GM12872 (cell line): ENCODE results near the gene FOXP1.

Source experiments
- TF ChIP-seq, protein P1 (sequence below): IDR thresholded peaks from 3 replicates; pipeline ENCODE4 v1.5.1; 2011; ENCODE audit warnings: low read depth, mild to moderate bottlenecking, low read length, moderate library complexity; ENCODE audit not compliant: insufficient read depth

Gene FOXP1

DNA sequence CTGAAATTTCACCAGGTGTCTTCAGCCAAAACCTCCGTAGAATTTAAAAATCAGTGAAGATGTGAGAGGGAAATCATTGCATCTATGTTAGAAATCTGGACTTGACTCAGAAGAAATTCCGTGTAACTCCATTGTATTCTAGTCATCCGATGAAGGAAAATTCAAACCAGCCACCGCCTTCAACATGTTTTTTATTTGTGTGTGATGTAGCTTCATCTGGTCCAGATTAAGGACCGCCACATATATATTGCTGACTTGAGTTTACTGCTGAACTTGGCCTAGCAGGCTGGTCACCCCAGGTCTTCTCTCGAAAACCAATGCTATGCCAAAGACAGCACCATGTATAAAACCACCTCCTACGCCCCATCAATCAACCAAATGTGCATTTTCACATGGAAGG, 120.9 kb downstream of the FOXP1 start:
- TF ChIP-seq, protein P1, sequence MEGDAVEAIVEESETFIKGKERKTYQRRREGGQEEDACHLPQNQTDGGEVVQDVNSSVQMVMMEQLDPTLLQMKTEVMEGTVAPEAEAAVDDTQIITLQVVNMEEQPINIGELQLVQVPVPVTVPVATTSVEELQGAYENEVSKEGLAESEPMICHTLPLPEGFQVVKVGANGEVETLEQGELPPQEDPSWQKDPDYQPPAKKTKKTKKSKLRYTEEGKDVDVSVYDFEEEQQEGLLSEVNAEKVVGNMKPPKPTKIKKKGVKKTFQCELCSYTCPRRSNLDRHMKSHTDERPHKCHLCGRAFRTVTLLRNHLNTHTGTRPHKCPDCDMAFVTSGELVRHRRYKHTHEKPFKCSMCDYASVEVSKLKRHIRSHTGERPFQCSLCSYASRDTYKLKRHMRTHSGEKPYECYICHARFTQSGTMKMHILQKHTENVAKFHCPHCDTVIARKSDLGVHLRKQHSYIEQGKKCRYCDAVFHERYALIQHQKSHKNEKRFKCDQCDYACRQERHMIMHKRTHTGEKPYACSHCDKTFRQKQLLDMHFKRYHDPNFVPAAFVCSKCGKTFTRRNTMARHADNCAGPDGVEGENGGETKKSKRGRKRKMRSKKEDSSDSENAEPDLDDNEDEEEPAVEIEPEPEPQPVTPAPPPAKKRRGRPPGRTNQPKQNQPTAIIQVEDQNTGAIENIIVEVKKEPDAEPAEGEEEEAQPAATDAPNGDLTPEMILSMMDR = no peak

DNA sequence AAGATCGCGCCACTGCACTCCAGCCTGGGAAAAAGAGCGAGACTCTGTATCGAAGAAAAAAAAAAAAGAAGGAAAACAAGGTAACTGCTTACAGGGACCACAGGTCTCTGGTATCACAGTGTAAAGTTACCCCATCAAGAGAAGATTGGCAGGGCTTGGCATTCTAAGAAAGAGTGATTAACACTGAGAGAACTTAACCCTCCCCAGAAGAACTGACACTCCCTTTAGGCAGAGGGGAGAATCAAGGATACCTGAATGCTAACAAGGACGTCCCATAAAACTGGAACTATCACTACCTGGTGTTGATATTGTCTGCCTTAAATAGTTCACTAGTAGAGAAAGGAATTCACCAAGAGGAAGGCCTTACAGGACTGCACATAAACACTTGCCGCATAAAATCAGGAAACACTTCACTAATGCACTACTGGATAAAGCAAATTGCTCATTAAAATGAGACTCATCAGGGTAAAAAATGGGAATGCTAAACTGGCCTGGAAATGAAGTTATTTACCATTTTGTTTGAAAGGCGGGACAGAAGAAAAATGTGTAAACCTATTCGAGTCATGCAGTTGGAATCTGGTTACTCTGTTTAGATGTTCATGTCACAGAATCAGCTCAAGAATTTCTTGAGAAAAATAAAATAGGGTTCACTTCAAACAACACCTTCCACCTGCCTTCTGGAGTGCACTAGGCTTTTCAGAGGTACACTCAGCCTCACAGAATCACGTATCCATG, 121.6 kb downstream of the FOXP1 start:
- TF ChIP-seq, protein P1 = no peak

DNA sequence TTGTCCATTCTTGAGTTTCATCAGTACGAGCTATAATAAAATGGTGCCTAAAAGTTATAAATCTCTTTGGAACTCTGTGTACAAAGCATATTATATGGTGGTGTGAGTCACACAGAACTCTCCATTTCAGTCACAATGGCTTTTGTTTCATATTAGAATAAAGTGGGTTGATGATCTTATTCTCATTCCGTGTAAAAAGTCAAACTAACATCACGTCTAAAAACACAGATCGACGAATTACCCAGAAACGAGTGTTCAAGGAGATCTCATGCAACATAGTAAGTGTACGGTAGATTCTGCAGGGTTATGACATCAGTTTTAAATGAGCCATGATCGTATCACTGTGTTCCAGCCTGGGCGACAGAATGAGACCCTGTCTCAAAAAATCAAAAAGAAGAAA, 122.4 kb downstream of the FOXP1 start:
- TF ChIP-seq, protein P1 = no peak

DNA sequence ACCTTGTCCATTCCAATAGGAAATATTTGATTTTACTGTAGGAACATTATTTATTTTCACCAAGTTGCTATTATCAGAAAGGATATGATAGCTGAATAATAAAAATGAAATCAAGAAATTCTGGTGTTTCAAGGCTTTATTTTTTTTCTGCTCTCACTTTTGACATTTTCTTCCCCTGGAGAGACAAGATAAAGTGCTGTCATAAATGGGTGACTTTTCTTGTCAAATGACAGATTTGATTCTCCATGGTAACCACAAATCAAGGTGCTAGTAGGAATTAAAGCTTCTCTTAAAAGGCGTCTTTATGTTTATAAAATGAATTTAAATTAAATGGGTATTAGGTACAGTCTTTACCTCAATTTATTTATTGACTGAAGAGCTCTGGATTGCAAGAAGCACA, 124.6 kb downstream of the FOXP1 start:
- TF ChIP-seq, protein P1 = no peak

DNA sequence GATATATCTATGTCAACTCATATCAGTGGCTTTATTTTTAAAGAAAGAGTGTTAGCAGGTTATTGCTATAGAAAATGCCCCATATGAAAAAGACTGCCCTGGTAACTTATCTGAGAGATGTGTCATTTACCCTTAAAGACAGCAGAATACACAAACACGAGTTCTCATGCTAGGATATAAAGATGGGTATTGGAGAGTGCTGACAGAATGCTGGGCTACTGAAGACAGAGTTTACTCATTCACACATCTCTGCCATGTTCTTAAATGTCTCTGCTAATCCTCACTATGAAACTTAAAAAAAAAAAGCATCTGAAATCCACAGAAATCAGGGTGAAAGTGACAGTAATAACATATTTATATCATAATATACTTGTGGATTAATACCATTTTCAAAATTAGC, 126.7 kb downstream of the FOXP1 start:
- TF ChIP-seq, protein P1 = no peak

DNA sequence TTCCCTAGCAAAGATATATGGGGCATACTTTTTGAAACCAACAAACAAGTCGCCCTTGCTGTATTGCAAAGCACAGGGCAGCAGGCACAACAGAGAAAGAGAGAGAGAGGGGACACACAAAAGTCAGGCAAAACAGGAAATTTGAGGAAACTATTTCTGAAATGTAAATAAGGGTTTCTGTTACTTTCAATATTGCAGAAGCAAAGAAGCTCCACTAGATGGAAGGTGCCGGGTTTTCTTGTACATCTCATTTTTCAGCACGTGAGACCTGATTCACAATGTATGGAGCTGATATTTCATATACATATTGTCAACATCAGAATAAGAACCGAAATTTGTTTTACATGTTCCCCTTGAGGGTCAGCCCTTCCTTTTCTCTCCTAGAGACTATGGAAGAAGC, 127.4 kb downstream of the FOXP1 start:
- TF ChIP-seq, protein P1 = no peak

DNA sequence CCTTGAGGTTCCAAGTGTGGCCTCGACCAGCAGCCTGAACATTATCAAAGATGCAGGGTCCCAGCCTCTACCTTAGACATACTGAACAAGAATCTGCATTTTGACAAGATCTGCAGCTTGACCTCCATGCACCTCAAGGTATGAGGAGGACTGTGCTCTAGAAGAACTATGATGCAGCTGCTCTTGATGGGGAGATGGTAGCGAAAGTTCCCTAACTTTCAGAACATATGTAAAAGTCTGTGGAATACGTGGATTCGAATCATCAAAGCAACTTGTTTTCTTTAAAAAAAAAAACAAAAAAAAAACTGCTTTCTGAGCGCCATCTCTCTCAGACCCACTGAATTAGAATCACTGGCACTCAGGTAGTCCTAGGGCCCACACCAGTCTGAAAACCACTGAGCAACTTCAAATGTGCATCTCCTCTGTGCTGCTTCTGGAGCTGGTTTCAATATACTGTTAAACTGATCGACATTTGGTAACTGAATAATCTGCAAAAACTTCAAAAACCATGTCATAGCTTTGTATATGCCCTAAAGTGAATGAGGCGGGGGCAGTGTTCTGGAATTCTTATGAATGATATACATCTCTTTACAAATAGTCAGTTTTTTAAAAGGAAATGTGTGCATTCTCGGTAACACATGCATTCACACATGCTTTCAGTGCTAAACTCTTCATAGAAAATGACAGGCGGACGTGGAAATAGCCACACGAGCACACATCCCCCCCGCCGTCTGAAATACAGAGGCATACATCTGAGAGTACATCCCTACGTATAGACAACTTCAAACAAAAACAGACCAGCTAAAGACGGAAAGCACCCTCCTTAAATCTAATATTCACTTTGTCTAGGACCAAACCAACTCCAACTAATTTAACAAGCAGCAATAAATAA, 128.8 kb downstream of the FOXP1 start:
- TF ChIP-seq, protein P1 = no peak
